MV-4-11 (cell line): ENCODE measurements around the gene METTL4.

Experiments used
- DNase-seq: peaks from one replicate; lab custom pipeline; 2025; lab: John Stamatoyannopoulos, UW

Gene METTL4

GRCh38 chr18:2518473-2518872 lies 52.8 kb downstream of the METTL4 start:
- DNase-seq = no peak

GRCh38 chr18:2515908-2516625 lies 55.2 kb downstream of the METTL4 start:
- DNase-seq = peak; percentile 94

- no peak for DNase-seq
Measured at GRCh38 chr18:2515171-2515787, 56.0 kb downstream of the METTL4 start.

DNA sequence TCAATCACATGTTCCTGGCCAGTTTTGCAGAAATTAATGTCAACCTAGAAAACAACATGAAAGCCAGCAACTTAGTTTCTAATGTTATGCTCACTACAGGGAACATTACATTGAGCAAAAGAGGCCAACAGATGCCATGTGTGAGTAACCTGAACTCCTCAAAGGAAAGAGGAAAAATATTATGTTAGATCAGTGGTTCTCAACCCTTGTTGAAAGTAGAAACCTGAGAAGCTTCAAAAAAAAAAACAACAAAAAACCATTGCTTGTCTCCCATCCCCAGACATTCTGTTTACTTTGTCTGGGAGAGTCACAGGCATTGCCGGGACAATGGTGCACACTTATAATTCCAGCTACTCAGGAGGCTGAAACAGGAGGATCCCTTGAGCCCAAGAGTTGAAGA lies 57.7 kb downstream of the METTL4 start:
- no peak for DNase-seq

DNA sequence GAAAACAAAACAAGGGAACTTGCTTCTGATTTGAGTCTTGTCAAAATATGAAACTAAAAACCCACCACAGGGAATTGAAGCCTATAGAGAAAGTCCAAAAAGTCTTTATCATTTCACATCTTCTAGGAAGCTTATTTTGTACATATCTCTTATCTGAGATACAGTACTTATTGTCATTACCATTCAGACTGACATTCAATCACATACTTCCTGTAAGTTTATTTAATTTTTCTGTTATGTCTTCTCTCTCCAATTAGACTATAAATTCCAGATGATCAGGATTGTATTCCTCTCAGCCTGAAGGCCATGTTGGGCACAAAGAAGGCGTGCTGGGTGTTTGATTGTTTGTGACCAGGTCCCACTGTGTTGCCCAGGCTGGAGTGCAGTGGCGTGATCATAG lies 59.2 kb downstream of the METTL4 start:
- no peak for DNase-seq

DNA sequence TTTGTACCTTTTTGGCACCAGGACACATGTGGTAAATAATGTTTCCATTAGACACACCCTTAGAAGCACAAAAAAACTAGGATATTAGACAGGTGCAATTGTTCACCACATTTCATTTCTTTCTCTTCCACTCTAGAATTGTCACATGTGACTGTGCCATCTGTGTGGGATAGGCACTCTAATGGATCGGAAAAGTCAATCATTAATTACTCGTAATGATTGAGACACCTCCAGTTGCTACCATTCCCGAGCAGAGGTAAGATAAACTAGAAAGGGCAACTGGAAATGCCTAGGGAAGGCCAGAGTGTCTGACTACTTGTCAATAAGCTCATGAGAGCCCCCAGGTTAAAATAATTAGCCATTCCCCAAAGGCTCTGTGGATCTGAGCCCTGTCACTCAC lies 59.9 kb downstream of the METTL4 start:
- DNase-seq = no peak

DNA sequence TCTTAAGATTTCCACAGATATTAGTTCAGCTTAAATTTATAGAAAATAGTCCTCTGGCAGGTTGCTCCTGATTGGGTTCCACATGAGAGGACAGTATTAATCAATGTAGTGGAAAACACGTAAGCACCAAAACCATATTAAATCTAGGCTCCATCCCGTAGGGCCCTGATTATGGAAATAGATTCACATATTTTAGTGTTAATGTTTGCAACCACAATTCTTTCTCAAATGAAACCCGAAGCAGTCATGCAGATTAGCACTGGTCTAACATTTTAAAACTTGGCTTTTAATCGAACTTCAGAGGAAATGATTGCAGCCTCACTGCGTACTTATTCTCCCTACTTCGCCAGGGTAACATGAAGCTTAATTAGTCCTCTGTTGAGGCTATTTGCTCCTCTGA lies 60.9 kb downstream of the METTL4 start:
- DNase-seq = no peak

- DNase-seq = no peak
Measured at GRCh38 chr18:2508678-2509077, 62.6 kb downstream of the METTL4 start.

DNA sequence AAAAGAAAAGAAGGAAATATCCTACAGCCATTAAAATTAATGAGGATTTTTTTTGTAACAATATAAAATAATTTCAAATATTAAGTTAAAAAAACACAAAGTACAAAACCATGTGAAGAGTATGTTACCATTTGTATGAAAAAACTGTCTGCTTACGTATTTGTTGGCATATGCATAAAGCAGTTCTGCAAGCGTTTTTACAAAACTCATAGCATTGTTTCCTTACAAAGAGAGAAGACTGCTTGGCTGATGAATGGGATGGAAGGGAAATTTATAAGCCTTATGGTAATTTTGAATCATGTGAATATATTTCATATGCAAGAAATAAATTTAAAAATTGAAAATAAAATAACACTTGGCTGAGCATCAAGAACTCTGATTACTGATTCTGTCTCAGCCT lies 63.1 kb downstream of the METTL4 start:
- DNase-seq = no peak

DNA sequence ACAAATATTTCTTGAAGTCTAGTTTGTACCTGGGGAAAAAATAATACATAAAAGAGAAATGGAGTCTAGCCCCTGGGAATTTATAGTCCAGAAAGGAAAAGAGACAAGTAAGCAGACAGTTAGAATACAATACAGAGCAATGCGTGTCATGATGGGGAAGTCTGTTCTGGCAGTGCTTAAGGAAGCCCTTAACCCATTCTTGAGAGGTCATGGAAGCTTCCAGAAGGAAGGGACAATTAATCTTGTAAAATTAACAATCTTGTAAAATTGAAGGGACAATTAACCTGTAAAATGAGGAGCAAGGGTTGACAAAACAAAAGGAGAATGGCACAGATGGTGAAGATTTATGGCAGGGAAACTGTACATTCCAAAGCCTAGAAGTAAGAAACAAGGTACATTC lies 66.7 kb downstream of the METTL4 start:
- no peak for DNase-seq

GRCh38 chr18:2502880-2503279 lies 68.4 kb downstream of the METTL4 start:
- DNase-seq = no peak

GRCh38 chr18:2502394-2502793 lies 68.9 kb downstream of the METTL4 start:
- DNase-seq = no peak

DNA sequence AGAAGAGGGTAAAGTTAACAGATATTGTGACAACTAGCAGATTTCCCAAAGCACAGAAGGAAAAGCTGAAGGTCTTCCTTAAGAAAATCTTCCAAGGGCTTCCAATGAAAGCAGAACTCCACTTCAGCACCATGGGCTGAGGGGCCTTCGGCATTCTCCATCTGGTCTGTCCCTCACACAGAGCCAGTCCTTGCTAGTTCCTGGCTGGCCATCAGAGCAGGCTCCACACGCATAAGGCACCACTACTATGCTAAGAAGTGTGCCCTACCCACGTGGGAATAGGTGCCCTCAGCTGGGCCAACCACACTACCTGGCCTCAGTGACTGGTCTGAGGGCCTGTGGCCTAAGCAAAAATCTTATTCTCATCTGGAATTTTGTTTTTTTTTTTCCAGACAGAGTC lies 73.5 kb downstream of the METTL4 start:
- no peak for DNase-seq

GRCh38 chr18:2495381-2495780 lies 75.9 kb downstream of the METTL4 start:
- DNase-seq = no peak

DNA sequence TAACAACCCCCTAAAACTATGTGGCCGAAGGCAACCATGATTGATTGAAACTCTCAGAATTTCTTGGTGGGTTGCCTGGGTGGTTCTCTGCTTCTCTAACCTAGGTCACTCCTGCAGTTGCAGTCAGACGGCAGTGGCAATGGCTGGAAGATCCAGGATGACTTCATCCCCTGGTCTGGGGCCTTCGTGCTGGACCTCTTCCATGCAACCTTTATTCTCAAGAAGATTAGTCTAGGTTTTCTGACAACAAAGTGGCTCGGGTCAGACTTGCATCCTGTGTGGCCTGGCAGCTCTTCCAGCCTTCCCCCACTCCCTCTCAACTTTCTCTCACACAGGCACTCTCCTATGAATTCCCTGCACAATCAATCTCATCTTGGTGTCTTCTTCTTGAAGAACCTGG lies 76.4 kb downstream of the METTL4 start:
- no peak for DNase-seq
